DND-41 (cell line): Measurements from ENCODE around the gene GSTA1.
"Not testable (repeated sequence)": the region's sequence is repeated elsewhere in the genome, so short reads cannot be mapped to it uniquely, and the experiment has no call there.

Experiments used
- CTCF ChIP-seq: IDR thresholded peaks from 2 replicates; pipeline ENCODE4 v1.5.1; 2012; ENCODE audit warnings: borderline replicate concordance, low read length, moderate library complexity, mild to moderate bottlenecking; ENCODE audit not compliant: poor library complexity, severe bottlenecking; ENCODE audit errors: extremely low read depth
- EZH2 ChIP-seq: IDR thresholded peaks from 3 replicates; pipeline ENCODE4 v1.6.1; 2012; ENCODE audit warnings: borderline replicate concordance, low read depth, mild to moderate bottlenecking, moderate library complexity, low read length, inconsistent platforms; ENCODE audit not compliant: severe bottlenecking

GRCh38 chr6:52767658-52768057 lies 36.0 kb downstream of the GSTA1 start:
- not testable (repeated sequence) for TF ChIP-seq CTCF, EZH2
